Ammon's horn (tissue), 1 donor: ENCODE results near the gene FBXL20.
"Not testable (repeated sequence)": the region's sequence is repeated elsewhere in the genome, so short reads cannot be mapped to it uniquely, and the experiment has no call there.

ENCODE experiments used
- DNase-seq: peaks from one replicate; pipeline ENCODE4 v3.0.0-alpha.2; 2016; ENCODE audit warnings: low spot score

Gene FBXL20

GRCh38 chr17:39327109-39327508 is 74.3 kb downstream of the FBXL20 start:
- no peak for DNase-seq

DNA sequence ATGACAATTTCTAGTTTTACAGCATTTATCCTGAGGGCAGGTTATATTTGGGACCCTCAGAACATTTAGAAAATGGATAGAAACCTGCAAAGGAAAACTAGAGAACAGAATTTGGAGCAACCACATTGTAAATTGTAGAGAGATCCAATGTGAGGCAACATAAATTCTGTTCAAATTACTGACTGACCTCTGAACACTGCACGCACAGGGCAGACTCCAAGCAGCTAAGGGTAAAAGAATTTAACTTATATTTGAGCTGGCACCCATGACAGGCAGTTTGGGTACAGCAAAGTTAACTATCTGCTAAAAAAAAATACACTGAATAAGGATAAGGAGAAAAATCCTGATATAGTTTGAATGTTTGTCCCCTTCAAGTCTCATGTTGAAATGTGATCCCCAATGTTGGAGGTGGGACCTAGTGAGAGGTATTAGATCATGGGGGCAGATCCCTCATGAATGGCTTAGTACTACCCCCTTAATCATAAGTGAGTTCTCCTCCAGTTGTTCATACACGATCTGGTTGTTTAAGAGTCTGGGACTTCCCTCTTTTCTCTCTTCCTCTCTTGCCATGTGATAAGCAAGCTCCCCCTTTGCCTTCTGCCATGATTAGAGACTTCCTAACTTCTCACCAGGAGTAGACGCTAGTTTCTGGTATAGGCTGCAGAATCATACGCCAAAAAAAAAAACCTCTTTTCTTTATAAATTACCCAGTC is 75.7 kb downstream of the FBXL20 start:
- peak; percentile 44 for DNase-seq

DNA sequence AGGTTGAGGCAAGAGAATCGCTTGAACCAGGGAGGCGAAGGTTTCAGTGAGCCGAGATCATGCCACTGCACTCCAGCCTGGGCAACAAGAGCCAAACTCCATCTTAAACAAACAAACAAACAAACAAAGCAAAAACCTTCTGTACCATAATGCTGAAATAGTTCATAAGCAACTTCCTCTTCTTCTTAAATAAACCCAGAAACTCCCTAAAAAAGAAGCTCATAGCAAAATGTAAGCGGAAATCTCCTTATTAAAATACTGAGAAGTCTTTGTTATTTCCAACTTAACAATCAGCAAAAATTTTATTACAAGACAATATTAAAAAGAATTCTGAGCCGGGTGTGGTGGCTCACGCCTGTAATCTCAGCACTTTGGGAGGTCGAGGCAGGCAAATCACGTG is 82.8 kb downstream of the FBXL20 start:
- no peak for DNase-seq

- DNase-seq: no peak
Observed at GRCh38 chr17:39306509-39307212, 94.8 kb downstream of the FBXL20 start.

- DNase-seq: no peak
Observed at GRCh38 chr17:39305978-39306377, 95.4 kb downstream of the FBXL20 start.

DNA sequence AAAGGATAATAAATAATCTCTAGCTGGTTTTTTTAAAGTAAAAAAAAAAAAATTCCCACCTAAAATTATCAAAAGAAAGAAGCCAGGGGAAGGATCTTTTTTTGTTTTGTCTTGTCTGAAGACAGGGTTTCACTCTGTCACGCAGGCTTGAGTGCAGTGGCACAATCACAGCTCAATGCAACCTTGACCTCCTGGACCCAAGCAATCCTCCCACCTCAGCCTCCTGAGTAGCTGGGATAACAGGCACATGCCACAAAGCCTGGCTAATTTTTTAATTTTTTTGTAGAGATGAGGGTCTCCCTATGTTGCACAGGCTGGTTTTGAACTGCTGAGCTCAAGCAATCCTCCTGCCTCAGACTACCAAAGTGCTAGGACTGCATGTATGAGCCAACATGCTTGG is 97.2 kb downstream of the FBXL20 start:
- DNase-seq: no peak

DNA sequence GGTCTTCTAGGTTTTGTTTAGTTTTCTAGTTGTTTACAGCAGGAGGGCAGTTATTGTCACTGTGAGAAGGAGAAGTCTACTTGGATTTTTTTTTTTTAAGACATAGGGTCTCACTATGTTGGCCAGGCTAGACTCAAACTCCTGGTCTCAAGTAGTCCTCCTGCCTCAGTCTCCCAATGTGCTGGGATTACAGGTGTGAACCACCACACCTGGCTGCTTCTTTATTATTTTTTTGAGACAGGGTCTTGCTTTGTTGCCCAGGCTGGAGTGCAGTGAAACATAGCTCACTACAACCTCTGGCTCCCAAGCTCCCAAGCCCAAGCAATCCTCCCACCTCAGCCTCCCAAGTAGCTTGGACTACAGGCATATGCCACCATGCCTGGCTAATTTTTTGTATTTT is 107.4 kb downstream of the FBXL20 start:
- DNase-seq: no peak

GRCh38 chr17:39292546-39292945 is 108.9 kb downstream of the FBXL20 start:
- not testable (repeated sequence) for DNase-seq

- not testable (repeated sequence) for DNase-seq
Observed at GRCh38 chr17:39286513-39286912, 114.9 kb downstream of the FBXL20 start.

DNA sequence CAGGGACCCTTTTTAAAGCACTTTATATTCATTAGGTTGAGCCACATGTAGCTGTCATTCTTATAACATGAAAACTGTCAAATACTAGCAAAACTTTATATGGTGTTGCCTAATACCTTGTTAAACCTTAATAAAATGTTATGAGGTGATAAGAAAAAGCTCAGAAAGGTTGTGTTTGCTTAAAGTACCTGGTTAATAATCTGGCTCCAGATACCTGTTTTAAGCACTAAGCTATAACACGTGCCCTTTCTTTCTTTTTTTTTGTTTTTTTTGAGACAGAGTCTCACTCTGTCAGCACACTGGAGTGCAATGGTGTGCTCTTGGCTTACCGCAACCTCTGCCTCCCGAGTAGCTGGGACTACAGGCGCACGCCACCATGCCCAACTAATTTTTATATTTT is 116.7 kb downstream of the FBXL20 start:
- no peak for DNase-seq

DNA sequence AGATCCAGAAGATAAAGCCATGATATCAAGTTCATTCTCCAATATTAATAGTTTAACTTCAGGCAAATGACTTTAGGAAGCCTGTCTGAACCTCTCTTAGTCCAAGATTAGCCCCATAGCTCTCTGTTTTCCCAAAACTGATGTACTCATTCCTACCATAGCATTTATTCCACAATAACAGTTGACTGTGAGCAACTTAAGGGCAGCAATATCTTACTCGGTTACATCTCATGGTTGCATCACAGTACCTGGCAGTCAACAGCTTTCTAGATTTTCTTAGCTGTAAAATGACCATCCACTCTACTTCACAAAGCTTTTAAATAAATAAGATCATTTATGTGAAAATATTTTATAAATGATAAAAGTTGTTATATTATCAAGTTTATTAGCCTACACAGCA is 117.5 kb downstream of the FBXL20 start:
- DNase-seq: no peak

- no peak for DNase-seq
Observed at GRCh38 chr17:39283098-39283497, 118.3 kb downstream of the FBXL20 start.

GRCh38 chr17:39281806-39282205 is 119.6 kb downstream of the FBXL20 start:
- no peak for DNase-seq

DNA sequence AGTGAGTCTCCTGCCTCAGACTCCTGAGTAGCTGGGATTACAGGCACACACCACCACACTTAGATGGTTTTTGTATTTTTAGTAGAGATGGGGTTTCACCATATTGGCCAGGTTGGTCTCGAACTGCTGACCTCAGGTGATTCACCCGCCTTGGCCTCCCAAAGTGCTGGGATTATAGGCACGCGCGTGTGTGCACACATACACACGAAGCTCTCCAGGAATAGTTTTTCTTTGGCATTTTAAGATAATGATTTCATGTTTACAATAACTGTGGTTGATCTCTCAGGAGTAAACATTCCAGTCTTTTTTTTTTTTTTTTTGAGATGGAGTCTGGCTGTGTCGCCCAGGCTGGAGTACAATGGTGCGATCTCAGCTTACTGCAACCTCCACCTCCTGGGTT is 123.2 kb downstream of the FBXL20 start:
- DNase-seq: not testable (repeated sequence)

DNA sequence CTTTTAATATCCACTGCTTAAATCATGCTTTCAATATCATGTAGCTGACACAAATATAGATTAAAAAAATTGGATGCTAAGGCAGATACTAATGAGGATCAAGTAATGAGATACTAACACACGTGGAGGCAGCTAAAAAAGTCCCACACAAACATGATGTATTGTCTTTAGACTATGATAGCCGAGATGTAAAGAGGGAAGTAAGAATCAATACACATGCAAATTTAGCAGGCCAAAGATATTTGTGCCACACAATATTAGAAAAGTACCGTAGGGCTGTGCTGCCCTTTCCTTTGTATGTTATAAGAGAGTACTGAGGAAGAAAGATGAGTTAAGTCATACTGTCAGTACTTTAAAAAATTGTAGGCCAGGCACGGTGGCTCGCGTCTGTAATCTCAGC is 124.3 kb downstream of the FBXL20 start:
- no peak for DNase-seq

- DNase-seq: no peak
Observed at GRCh38 chr17:39276113-39276512, 125.3 kb downstream of the FBXL20 start.

GRCh38 chr17:39271546-39271945 is 129.9 kb downstream of the FBXL20 start:
- DNase-seq: no peak

DNA sequence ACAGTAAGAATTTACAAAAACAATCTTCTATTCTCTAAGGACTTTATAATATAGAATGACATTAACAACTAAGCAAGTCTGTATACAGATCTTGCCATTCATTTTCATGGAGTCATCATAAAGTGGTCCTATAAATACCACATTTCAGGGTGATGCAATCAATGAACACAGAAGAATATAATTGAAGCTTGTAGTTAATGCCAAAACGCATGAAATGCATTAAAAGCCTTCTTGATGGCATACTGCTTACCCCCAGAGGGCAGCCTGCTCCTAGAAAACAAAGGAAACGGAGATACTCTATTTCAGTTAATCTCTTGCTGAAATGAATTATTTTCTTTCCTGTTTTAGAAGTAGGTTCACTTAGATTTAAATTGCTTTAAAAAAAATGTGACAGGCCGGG is 130.5 kb downstream of the FBXL20 start:
- no peak for DNase-seq

DNA sequence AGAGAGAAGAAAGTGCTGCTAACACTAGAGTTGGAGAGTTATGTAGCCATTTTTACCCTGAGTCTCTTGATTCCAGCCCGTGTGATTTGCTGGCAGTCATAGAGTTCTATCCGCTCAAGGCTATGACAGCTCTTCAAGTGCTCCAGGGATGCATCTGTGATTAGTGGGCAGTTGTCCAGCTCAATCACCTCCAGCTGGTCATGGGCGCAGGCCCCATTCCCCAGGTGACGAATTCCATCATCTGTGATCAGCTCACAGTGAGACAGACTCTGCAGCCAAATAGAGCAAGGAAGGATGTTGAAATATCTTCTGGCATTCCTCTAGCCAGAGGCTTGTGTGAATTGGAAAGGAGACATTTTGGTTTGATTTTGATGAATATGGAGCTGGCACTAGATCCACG is 137.3 kb downstream of the FBXL20 start:
- DNase-seq: no peak

- DNase-seq: no peak
Observed at GRCh38 chr17:39261286-39261685, 140.1 kb downstream of the FBXL20 start.

- no peak for DNase-seq
Observed at GRCh38 chr17:39252788-39253460, 148.5 kb downstream of the FBXL20 start.

- DNase-seq: no peak
Observed at GRCh38 chr17:39251997-39252396, 149.4 kb downstream of the FBXL20 start.

GRCh38 chr17:39250076-39250475 is 151.3 kb downstream of the FBXL20 start:
- DNase-seq: not testable (repeated sequence)
